Measurements from ENCODE around the gene WBP2. TPM values are rescaled to one million over a fixed set of nuclear protein-coding genes. Genes with fewer than 3 reads are reported as not detected.
A peak's percentile ranks its signal among the peaks of the same experiment; 100 is the strongest.

Gene WBP2
- total RNA-seq, 1 experiment from 2014 or later: 72.3 TPM

DNA sequence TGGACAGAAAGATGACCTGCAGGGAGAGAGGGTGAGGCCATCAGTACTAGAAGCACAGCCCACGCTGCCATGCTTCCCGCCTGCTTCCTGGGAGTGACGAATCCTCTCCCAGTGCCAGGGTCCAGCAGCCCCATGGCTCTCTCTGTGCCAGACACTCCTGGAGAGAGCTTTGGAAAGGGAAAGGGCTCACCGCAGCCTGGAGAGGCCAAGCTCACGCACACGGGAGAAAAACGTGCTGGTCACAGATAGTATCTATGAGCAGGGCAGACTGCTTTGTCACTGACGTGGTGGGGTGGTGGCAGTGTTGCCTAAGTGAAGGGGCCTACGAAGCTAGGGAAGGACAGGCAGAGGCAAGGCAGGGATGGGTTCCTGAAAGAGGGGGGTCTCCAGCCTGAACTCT lies 5.4 kb downstream of the WBP2 start:
- BruUV-seq (replicated peaks): no TSS peak
- ChIA-PET POLR2A (no interaction called here), CTCF (no interaction called here)
- TF ChIP-seq, protein P1, sequence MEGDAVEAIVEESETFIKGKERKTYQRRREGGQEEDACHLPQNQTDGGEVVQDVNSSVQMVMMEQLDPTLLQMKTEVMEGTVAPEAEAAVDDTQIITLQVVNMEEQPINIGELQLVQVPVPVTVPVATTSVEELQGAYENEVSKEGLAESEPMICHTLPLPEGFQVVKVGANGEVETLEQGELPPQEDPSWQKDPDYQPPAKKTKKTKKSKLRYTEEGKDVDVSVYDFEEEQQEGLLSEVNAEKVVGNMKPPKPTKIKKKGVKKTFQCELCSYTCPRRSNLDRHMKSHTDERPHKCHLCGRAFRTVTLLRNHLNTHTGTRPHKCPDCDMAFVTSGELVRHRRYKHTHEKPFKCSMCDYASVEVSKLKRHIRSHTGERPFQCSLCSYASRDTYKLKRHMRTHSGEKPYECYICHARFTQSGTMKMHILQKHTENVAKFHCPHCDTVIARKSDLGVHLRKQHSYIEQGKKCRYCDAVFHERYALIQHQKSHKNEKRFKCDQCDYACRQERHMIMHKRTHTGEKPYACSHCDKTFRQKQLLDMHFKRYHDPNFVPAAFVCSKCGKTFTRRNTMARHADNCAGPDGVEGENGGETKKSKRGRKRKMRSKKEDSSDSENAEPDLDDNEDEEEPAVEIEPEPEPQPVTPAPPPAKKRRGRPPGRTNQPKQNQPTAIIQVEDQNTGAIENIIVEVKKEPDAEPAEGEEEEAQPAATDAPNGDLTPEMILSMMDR (IDR thresholded peaks at IDR 0.05; ENCODE audit: insufficient read depth in 1 of 2, low read depth in 1 of 2, low read length in 1 of 2, severe bottlenecking in 1 of 2, unreplicated experiment in 1 of 2): no peak
- peaks cover 36% of the 10 kb centered on the region for H3K36me3 Mint-ChIP-seq (ENCODE audit: insufficient read depth, unreplicated experiment)
- DNase-seq: no peak
- no peaks in the 10 kb centered on the region for H3K9me3 Mint-ChIP-seq (ENCODE audit: unreplicated experiment)
- Histone ChIP-seq H3K36me3 (ENCODE audit: control insufficient read depth, insufficient read depth, low read length) (peaks cover 8% of the 10 kb centered on the region), H3K9me3 (no peaks in the 10 kb centered on the region), H3K27me3 (replicated peaks; ENCODE audit: control insufficient read depth, insufficient read depth, low read length) (no peaks in the 10 kb centered on the region), H3K4me3 (ENCODE audit: low read depth, low read length) (no peak overlapping the region), H3K4me1 (peaks cover 35% of the 10 kb centered on the region)
- intact Hi-C loops (cut with micrococcal nuclease; ENCODE audit: unreplicated experiment): no loop called here
- H3K27ac Mint-ChIP-seq (ENCODE audit: unreplicated experiment): no peak overlapping the region
- peaks cover 31% of the 10 kb centered on the region for H3K4me1 Mint-ChIP-seq (ENCODE audit: low read depth, unreplicated experiment)
- H3K27me3 Mint-ChIP-seq (ENCODE audit: insufficient read depth, unreplicated experiment): no peaks in the 10 kb centered on the region
- H3K4me3 Mint-ChIP-seq (ENCODE audit: unreplicated experiment): no peak overlapping the region

DNA sequence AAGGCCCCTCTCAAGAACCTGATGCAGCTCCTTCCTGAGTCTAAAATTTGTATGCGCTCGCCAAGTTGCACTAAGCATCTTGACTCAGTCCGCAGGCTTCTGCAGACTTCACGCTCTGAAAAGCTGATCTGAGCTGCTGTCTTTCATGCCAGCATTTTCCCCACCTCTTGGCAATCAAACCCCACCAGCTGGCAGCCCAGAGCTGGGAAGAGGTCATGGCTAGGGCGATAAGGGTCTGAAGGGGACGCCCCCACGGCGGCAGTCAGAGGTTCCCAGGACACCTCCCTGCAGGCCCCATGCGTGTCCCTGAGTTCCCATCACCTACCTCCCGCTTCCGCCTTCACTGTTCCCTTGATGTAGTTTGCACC lies 5.9 kb downstream of the WBP2 start:
- no peak overlapping the region for H3K4me3 ChIP-seq (ENCODE audit: low read depth, low read length)
- POLR2A ChIA-PET: no interaction called here
- no peaks in the 10 kb centered on the region for H3K27me3 Mint-ChIP-seq (ENCODE audit: insufficient read depth, unreplicated experiment)
- H3K9me3 ChIP-seq: no peaks in the 10 kb centered on the region
- CTCF ChIA-PET: no interaction called here
- peaks cover 29% of the 10 kb centered on the region for H3K4me1 Mint-ChIP-seq (ENCODE audit: low read depth, unreplicated experiment)
- H3K9me3 Mint-ChIP-seq (ENCODE audit: unreplicated experiment): no peaks in the 10 kb centered on the region
- no peak overlapping the region for H3K4me3 Mint-ChIP-seq (ENCODE audit: unreplicated experiment)
- peaks cover 37% of the 10 kb centered on the region for H3K4me1 ChIP-seq
- no peak for DNase-seq
- H3K27ac Mint-ChIP-seq (ENCODE audit: unreplicated experiment): no peak overlapping the region
- H3K36me3 ChIP-seq (ENCODE audit: control insufficient read depth, insufficient read depth, low read length): peaks cover 8% of the 10 kb centered on the region
- peaks cover 36% of the 10 kb centered on the region for H3K36me3 Mint-ChIP-seq (ENCODE audit: insufficient read depth, unreplicated experiment)
- BruUV-seq (replicated peaks): no TSS peak
- no peaks in the 10 kb centered on the region for H3K27me3 ChIP-seq (replicated peaks; ENCODE audit: control insufficient read depth, insufficient read depth, low read length)
- intact Hi-C loops (cut with micrococcal nuclease; ENCODE audit: unreplicated experiment): no loop called here
- TF ChIP-seq, protein P1 (IDR thresholded peaks at IDR 0.05; ENCODE audit: insufficient read depth in 1 of 2, low read depth in 1 of 2, low read length in 1 of 2, severe bottlenecking in 1 of 2, unreplicated experiment in 1 of 2): no peak

DNA sequence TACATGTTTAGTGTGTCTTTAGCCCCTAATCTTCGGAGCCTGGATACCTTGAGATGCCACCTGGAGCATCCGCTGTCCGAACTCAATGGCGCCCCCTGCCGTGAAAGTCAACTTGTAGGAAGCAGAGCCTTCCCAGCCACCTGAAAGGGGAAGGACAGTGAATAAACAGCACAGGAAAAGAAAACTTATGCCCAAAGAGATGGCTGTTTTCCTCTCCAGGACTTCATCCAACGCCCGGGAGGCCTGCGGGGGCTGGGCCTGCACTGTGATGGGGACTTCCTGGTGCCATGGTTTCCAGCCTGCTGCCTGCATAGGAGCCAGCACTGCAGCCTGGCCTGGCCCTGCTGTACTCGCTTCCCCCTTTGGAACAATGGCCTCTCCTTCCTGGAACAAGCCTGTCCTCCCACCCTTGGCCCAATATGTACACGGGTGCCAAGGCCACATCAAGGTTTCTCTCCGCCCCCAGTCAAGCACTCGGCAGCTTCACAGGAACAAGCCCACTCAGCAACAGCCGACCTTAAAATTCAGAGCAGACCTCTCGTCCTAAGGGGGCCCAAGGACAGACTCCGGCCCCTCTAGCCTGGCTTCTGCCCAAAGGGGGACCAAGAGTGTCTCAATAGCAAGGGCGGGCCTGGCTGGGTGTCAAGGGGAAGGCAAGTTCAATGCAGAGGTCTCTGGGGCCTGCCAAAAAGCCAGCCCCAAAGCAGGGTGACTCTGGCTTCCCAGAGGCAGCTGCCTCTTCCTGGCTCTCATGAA lies 6.4 kb downstream of the WBP2 start:
- peaks cover 36% of the 10 kb centered on the region for H3K36me3 Mint-ChIP-seq (ENCODE audit: insufficient read depth, unreplicated experiment)
- CTCF ChIA-PET: interaction anchor here (0.9 kb wide), 1 partner anchor 11 kb away, joined by 4 read pairs; no protein-coding TSS in a partner anchor
- H3K9me3 ChIP-seq: no peaks in the 10 kb centered on the region
- no peaks in the 10 kb centered on the region for H3K27me3 Mint-ChIP-seq (ENCODE audit: insufficient read depth, unreplicated experiment)
- H3K9me3 Mint-ChIP-seq (ENCODE audit: unreplicated experiment): no peaks in the 10 kb centered on the region
- H3K36me3 ChIP-seq (ENCODE audit: control insufficient read depth, insufficient read depth, low read length): peaks cover 8% of the 10 kb centered on the region
- TF ChIP-seq, protein P1 (IDR thresholded peaks at IDR 0.05; ENCODE audit: insufficient read depth in 1 of 2, low read depth in 1 of 2, low read length in 1 of 2, severe bottlenecking in 1 of 2, unreplicated experiment in 1 of 2): peak; percentile 64 to 71
- peaks cover 39% of the 10 kb centered on the region for H3K4me1 ChIP-seq
- no peak overlapping the region for H3K4me3 ChIP-seq (ENCODE audit: low read depth, low read length)
- POLR2A ChIA-PET: no interaction called here
- H3K4me3 Mint-ChIP-seq (ENCODE audit: unreplicated experiment): no peak overlapping the region
- peak overlapping the region; percentile 72 for H3K27ac Mint-ChIP-seq (ENCODE audit: unreplicated experiment)
- no peaks in the 10 kb centered on the region for H3K27me3 ChIP-seq (replicated peaks; ENCODE audit: control insufficient read depth, insufficient read depth, low read length)
- intact Hi-C loops (cut with micrococcal nuclease; ENCODE audit: unreplicated experiment): no loop called here
- DNase-seq: peak; percentile 77 to 79
- BruUV-seq (replicated peaks): no TSS peak
- H3K4me1 Mint-ChIP-seq (ENCODE audit: low read depth, unreplicated experiment): peaks cover 26% of the 10 kb centered on the region

Data from Caco-2 (cell line).